ENCODE results near the gene DMP1.
"Not testable (repeated sequence)": the region's sequence is repeated elsewhere in the genome, so short reads cannot be mapped to it uniquely, and the experiment has no call there.

The DMP1 gene

GRCh38 chr4:87688316-87688715 is 38.2 kb downstream of the DMP1 start:
- no peak for DNase-seq (ENCODE audit: low spot score)

GRCh38 chr4:87690947-87691346 is 40.9 kb downstream of the DMP1 start:
- not testable (repeated sequence) for DNase-seq (ENCODE audit: low spot score)

- not testable (repeated sequence) for DNase-seq (ENCODE audit: low spot score)
These were observed 42.0 kb downstream of the DMP1 start for GRCh38 chr4:87692060-87692459.

GRCh38 chr4:87697272-87697671 is 47.2 kb downstream of the DMP1 start:
- no peak for DNase-seq (ENCODE audit: low spot score)

- DNase-seq (ENCODE audit: low spot score), result no peak
These were observed 47.9 kb downstream of the DMP1 start for GRCh38 chr4:87697945-87698344.

- no peak for DNase-seq (ENCODE audit: low spot score)
These were observed 48.3 kb downstream of the DMP1 start for GRCh38 chr4:87698394-87698793.

GRCh38 chr4:87704001-87704400 is 53.9 kb downstream of the DMP1 start:
- DNase-seq (ENCODE audit: low spot score), result no peak

GRCh38 chr4:87707279-87707918 is 57.3 kb downstream of the DMP1 start:
- DNase-seq (ENCODE audit: low spot score), result no peak

Measured in hematopoietic multipotent progenitor cell treated with erythropoietin and hydrocortisone succinate and interleukin-3 and kit ligand, for 15 days (in vitro differentiated cells).